Common myeloid progenitor, CD34-positive (primary cell): ENCODE measurements around the gene LRP8.

ENCODE experiments used
- CTCF ChIA-PET: fragments of 350-600 bp; sonication (Branson Sonifier 250); formaldehyde crosslinking; loops from one replicate; lab custom pipeline; 2021; ENCODE audit warnings: antibody characterized with exemption; lab: Charles Lee
- POLR2A ChIA-PET: fragments of 350-600 bp; sonication (Branson Sonifier 250); formaldehyde crosslinking; loops from one replicate; lab custom pipeline; 2021; ENCODE audit warnings: antibody characterized with exemption; lab: Charles Lee
- DNase-seq, 3 donors: peaks; one replicate each; pipeline versions ENCODE4 v3.0.0 to v3.0.0-alpha.2; 2013
- H3K27ac ChIP-seq, 2 experiments: 1 replicate in 1 of 2; 2 replicates in 1 of 2; pipeline ENCODE4 v1.7.0; 2013; ENCODE audit warnings: inconsistent platforms in 2 of 2, low read length in 2 of 2, mild to moderate bottlenecking in 2 of 2, low read depth in 1 of 2, moderate library complexity in 1 of 2; ENCODE audit not compliant: severe bottlenecking in 2 of 2, insufficient read depth in 1 of 2, poor library complexity in 1 of 2
- H3K27me3 ChIP-seq, 5 experiments: replicated peaks in 2 of 5; 1 replicate in 3 of 5; 2 replicates in 2 of 5; pipeline versions ENCODE4 v1.6.1 to v1.7.0; 2013; ENCODE audit warnings: low read length in 4 of 5, mild to moderate bottlenecking in 2 of 5, moderate library complexity in 2 of 5, inconsistent platforms in 1 of 5; ENCODE audit not compliant: insufficient read depth in 5 of 5, control insufficient read depth in 4 of 5
- H3K36me3 ChIP-seq, 4 experiments: 1 replicate in 2 of 4; 2 replicates in 2 of 4; pipeline versions ENCODE4 v1.6.1 to v1.7.0; 2013; ENCODE audit warnings: low read length in 3 of 4, control low read depth in 1 of 4, mild to moderate bottlenecking in 1 of 4; ENCODE audit not compliant: control insufficient read depth in 4 of 4, insufficient read depth in 4 of 4
- H3K4me1 ChIP-seq, 4 experiments: 1 replicate in 3 of 4; 2 replicates in 1 of 4; pipeline versions ENCODE4 v1.6.1 to v1.7.1; 2013; ENCODE audit warnings: low read length in 3 of 4, mild to moderate bottlenecking in 3 of 4, control low read depth in 1 of 4, inconsistent platforms in 1 of 4, moderate library complexity in 1 of 4; ENCODE audit not compliant: control insufficient read depth in 4 of 4, insufficient read depth in 4 of 4; ENCODE audit errors: control extremely low read depth in 1 of 4
- H3K4me3 ChIP-seq, 7 experiments: 1 replicate in 4 of 7; 2 replicates in 3 of 7; pipeline versions ENCODE4 v1.5.1 to v1.7.0; 2013; ENCODE audit warnings: mild to moderate bottlenecking in 7 of 7, low read length in 6 of 7, moderate library complexity in 6 of 7, inconsistent platforms in 2 of 7, low read depth in 2 of 7, control low read depth in 1 of 7; ENCODE audit not compliant: insufficient read depth in 4 of 7, control insufficient read depth in 1 of 7; ENCODE audit errors: extremely low read depth in 1 of 7
- H3K9me3 ChIP-seq, 5 experiments: 1 replicate in 4 of 5; 2 replicates in 1 of 5; pipeline versions ENCODE4 v1.6.1 to v1.7.1; 2013; ENCODE audit warnings: low read length in 4 of 5, mild to moderate bottlenecking in 2 of 5, inconsistent platforms in 1 of 5, low read depth in 1 of 5, moderate library complexity in 1 of 5; ENCODE audit not compliant: control insufficient read depth in 4 of 5, insufficient read depth in 2 of 5; ENCODE audit errors: control extremely low read depth in 1 of 5
- WGBS: methylation state at CpG from one replicate; pipeline ENCODE4 v1.1.5; 2013; ENCODE audit not compliant: insufficient coverage; 5-methylcytosine and 5-hydroxymethylcytosine counted together

The LRP8 gene

GRCh38 chr1:53332186-53332564, 4.3 kb upstream of the LRP8 start:
- POLR2A ChIA-PET: no interaction called here
- 95% methylated on average over 2 of the region's 3 CpGs for WGBS

GRCh38 chr1:53331446-53332185, 3.7 kb upstream of the LRP8 start:
- 100% methylated on average over 7 of the region's 7 CpGs for WGBS
- DNase-seq: no peak
- H3K36me3 ChIP-seq: no peaks in the 10 kb centered on the region
- ChIA-PET POLR2A (no interaction called here), CTCF (interaction anchor here (1.1 kb wide), 1 partner anchor 10 kb away, joined by 3 read pairs; no protein-coding TSS in a partner anchor)
- no peaks in the 10 kb centered on the region for H3K9me3 ChIP-seq
- no peak overlapping the region for H3K27ac ChIP-seq
- peaks cover 0 to 20% (median 14%) of the 10 kb centered on the region in 4 experiments for H3K4me1 ChIP-seq
- no peaks in the 10 kb centered on the region for H3K27me3 ChIP-seq
- H3K4me3 ChIP-seq: no peak overlapping the region

More at GRCh38 chr1:53332186-53332564, 4.3 kb upstream of the LRP8 start:
- H3K4me3 ChIP-seq: no peak overlapping the region
- H3K4me1 ChIP-seq: peaks cover 0 to 20% (median 9%) of the 10 kb centered on the region in 4 experiments
- no peaks in the 10 kb centered on the region for H3K9me3 ChIP-seq
- DNase-seq: no peak
- no peaks in the 10 kb centered on the region for H3K27me3 ChIP-seq
- H3K27ac ChIP-seq: no peak overlapping the region
- CTCF ChIA-PET: interaction anchor here (1.1 kb wide), 1 partner anchor 10 kb away, joined by 3 read pairs; no protein-coding TSS in a partner anchor
- H3K36me3 ChIP-seq: no peaks in the 10 kb centered on the region

DNA sequence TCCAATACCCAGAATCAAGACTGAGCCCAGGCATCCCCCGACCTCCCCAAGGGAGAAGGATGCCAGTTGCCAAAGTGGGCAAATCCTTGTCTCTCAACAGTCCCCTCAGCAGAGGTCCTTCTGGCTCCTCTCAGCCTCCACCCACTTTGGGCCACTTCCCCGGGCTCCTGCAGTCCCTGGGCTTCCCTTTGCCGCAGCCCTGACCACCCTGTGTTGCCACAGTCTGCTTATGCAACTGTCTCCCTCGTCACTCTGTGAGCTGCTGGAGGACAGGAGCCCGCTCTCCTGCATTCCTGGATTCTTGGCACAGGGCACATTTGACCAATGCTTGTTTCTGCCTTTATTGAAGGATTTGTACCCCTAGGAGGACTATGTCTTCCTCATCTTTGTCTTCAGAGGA, 2.9 kb upstream of the LRP8 start:
- Histone ChIP-seq H3K27me3 (no peaks in the 10 kb centered on the region), H3K27ac (no peak overlapping the region), H3K4me1 (peaks cover 0 to 21% (median 19%) of the 10 kb centered on the region in 4 experiments), H3K4me3 (no peak overlapping the region), H3K36me3 (no peaks in the 10 kb centered on the region), H3K9me3 (no peaks in the 10 kb centered on the region)
- POLR2A ChIA-PET: interaction anchor here (0.6 kb wide), 1 partner anchor 31 kb away, joined by 3 read pairs; no protein-coding TSS in a partner anchor
- WGBS: 92% methylated on average over 5 of the region's 5 CpGs
- no peak for DNase-seq
- CTCF ChIA-PET: no interaction called here

DNA sequence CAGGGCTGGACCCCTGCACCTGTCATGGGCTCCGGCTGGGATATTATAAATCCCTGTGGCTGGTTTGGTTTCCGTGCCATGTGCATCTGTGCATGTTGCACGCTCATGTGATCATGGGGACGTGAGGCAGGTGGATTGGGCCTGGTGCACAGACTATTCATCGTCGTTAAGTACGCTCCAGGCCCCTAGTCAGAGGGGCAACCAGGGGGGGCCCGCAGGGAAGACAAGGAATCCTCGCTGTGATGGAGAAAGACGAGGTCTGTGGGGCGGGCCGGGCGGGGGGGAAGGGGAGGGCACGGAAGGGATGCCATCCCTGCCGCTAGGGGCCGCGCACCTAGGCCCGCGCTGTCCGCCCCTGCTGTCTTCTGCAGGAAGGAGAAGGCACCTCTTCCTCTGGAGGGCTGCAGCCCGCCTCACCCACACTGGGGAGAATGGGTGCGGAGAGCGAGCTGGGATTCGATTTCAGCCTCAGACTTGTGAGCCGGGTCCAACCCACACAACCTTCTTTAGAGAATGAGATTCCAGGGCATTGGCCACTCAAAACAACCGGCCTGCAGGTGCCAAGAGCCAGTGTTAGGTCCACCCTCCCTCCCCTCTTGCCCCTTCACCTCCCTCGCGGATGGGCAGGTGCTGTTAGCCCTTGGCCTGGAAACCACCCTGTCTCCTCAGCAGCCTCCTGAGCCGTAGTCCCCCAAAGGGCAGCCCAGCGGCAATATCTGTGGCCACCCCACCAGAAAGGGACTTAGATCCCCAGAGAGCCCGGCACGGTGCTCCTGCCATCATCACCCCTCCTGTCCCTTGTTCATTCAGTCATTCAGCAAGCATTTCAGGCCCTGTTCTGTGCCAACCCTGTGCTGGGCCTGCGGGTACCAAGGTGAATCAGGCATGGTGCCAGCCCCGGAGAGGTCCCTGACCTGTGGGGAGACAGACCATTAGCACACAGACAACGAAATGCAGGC, 950 bp upstream of the LRP8 start:
- peak in 1 of 3 donors; percentile 9 for DNase-seq
- POLR2A ChIA-PET: no interaction called here
- Histone ChIP-seq H3K4me3 (peak overlapping the region in 4 of 7 experiments; percentile 59 to 85 (median 79)), H3K36me3 (peaks cover 0 to 19% (median 2%) of the 10 kb centered on the region in 4 experiments), H3K4me1 (peaks cover 3 to 30% (median 26%) of the 10 kb centered on the region in 4 experiments), H3K9me3 (no peaks in the 10 kb centered on the region), H3K27ac (no peak overlapping the region), H3K27me3 (no peaks in the 10 kb centered on the region)
- CTCF ChIA-PET: no interaction called here
- WGBS: 85% methylated on average over 22 of the region's 35 CpGs

GRCh38 chr1:53327182-53327913, 522 bp downstream of the LRP8 start:
- H3K9me3 ChIP-seq: no peaks in the 10 kb centered on the region
- WGBS: 0% methylated on average over 58 of the region's 68 CpGs
- DNase-seq: peak; percentile 39 to 77 (median 73)
- H3K4me1 ChIP-seq: peaks cover 3 to 36% (median 28%) of the 10 kb centered on the region in 4 experiments
- ChIA-PET POLR2A (no interaction called here), CTCF (interaction anchor here (0.8 to 1.9 kb wide), 5 partner anchors 9 to 66 kb away, joined by 3 to 4 read pairs (median 3); no protein-coding TSS in a partner anchor)
- no peaks in the 10 kb centered on the region for H3K27me3 ChIP-seq
- peak overlapping the region in 1 of 2 experiments; percentile 25 for H3K27ac ChIP-seq
- peak overlapping the region; percentile 49 to 88 (median 84) for H3K4me3 ChIP-seq
- H3K36me3 ChIP-seq: peaks cover 0 to 33% (median 5%) of the 10 kb centered on the region in 4 experiments

DNA sequence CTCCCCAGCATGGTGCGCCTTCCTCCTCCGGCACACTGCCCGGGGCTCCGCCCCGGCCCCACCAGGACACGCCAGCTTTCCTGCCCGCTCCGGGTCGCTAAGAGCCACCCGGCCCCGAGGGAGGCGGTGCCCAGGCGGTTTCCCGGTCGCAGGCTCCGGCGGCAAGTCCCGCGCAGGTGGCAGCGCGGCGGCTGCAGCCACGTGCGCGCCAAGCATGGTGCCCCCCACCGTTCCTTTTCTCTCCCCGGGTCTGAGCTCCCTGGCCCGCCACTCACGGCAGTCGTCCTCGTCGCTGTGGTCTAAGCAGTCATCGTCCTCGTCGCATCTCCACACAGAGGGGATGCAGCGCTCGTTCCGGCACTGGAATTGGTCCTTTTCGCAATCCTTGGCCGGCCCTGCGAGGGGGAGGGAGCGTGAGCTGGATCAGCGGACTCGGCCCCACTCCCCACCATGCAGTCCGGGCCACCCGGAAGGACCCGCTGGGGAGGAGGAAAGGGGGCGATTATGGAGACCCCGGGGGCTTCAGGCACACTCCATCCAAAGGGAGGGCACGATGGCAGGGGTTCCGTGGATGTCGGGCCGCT, 1.2 kb downstream of the LRP8 start:
- DNase-seq: peak in 1 of 3 donors; percentile 52
- CTCF ChIA-PET: interaction anchor here (0.8 to 1.9 kb wide), 6 partner anchors 9 to 67 kb away, joined by 3 to 4 read pairs (median 3); no protein-coding TSS in a partner anchor

More for the DNA sequence above, 1.2 kb downstream of the LRP8 start:
- Histone ChIP-seq H3K27me3 (no peaks in the 10 kb centered on the region), H3K36me3 (peaks cover 0 to 40% (median 7%) of the 10 kb centered on the region in 4 experiments), H3K27ac (peak overlapping the region in 1 of 2 experiments; percentile 43), H3K4me3 (peak overlapping the region; percentile 49 to 88 (median 84)), H3K9me3 (no peaks in the 10 kb centered on the region), H3K4me1 (peaks cover 3 to 36% (median 29%) of the 10 kb centered on the region in 4 experiments)
- POLR2A ChIA-PET: interaction anchor here (0.8 to 1.3 kb wide), 3 partner anchors 10 to 22 kb away, joined by 3 to 4 read pairs (median 3); no protein-coding TSS in a partner anchor
- 0% methylated on average over 42 of the region's 53 CpGs for WGBS
